C4-2B (cell line): ENCODE measurements around the gene CCDC107.

Experiments used
- CTCF ChIP-seq: fragments of 450-650 bp; conservative IDR thresholded peaks from 2 replicates; pipeline ENCODE4 v1.5.1; 2017; ENCODE audit warnings: mild to moderate bottlenecking
- ZFX ChIP-seq: fragments of 450-650 bp; IDR thresholded peaks from 2 replicates; pipeline ENCODE4 v1.6.1; 2017

GRCh38 chr9:35650341-35651158 lies 7.5 kb upstream of the CCDC107 start, which contains the start of gene SIT1:
- TF ChIP-seq CTCF, result no peak
- no peak for TF ChIP-seq ZFX
